GM06990 (cell line): ENCODE measurements around the gene FIG4.

Experiments used
- DNase-seq: peaks from one replicate; pipeline ENCODE4 v3.0.0-alpha.2; 2011; ENCODE audit not compliant: insufficient read length; ENCODE audit errors: extremely low read depth
- H3K27me3 ChIP-seq: replicated peaks from 2 replicates; pipeline ENCODE4 v1.6.0; 2011; ENCODE audit warnings: low read length; ENCODE audit not compliant: control insufficient read depth, insufficient read depth
- H3K36me3 ChIP-seq: 2 replicates; pipeline ENCODE4 v1.5.1; 2011; ENCODE audit warnings: low read length; ENCODE audit not compliant: control insufficient read depth, insufficient read depth
- H3K4me3 ChIP-seq: replicated peaks from 2 replicates; pipeline ENCODE4 v1.5.1; 2011; ENCODE audit warnings: low read depth, mild to moderate bottlenecking, control low read depth, low read length
- CTCF ChIP-seq: IDR thresholded peaks from 2 replicates; pipeline ENCODE4 v1.5.1; 2011; ENCODE audit warnings: low read length, control low read depth, mild to moderate bottlenecking, inconsistent platforms; ENCODE audit not compliant: insufficient read depth, poor library complexity, severe bottlenecking

FIG4 gene

GRCh38 chr6:109662192-109662591 is 28.9 kb upstream of the FIG4 start:
- Histone ChIP-seq H3K27me3 (no peaks in the 10 kb centered on the region), H3K36me3 (no peaks in the 10 kb centered on the region), H3K4me3 (no peak overlapping the region)
- DNase-seq: no peak
- no peak for TF ChIP-seq CTCF

- Histone ChIP-seq H3K4me3 (no peak overlapping the region), H3K36me3 (no peaks in the 10 kb centered on the region), H3K27me3 (no peaks in the 10 kb centered on the region)
- no peak for DNase-seq
- no peak for TF ChIP-seq CTCF
Measured at GRCh38 chr6:109669811-109670210, 21.3 kb upstream of the FIG4 start.

GRCh38 chr6:109671733-109672132 is 19.4 kb upstream of the FIG4 start:
- DNase-seq: no peak
- no peaks in the 10 kb centered on the region for H3K36me3 ChIP-seq
- no peak overlapping the region for H3K4me3 ChIP-seq
- H3K27me3 ChIP-seq: no peaks in the 10 kb centered on the region
- TF ChIP-seq CTCF: no peak

GRCh38 chr6:109672175-109672574 is 18.9 kb upstream of the FIG4 start:
- TF ChIP-seq CTCF: no peak
- DNase-seq: no peak
- Histone ChIP-seq H3K4me3 (no peak overlapping the region), H3K27me3 (no peaks in the 10 kb centered on the region), H3K36me3 (no peaks in the 10 kb centered on the region)

GRCh38 chr6:109672839-109673238 is 18.3 kb upstream of the FIG4 start:
- H3K36me3 ChIP-seq: no peaks in the 10 kb centered on the region
- no peak overlapping the region for H3K4me3 ChIP-seq
- no peaks in the 10 kb centered on the region for H3K27me3 ChIP-seq
- TF ChIP-seq CTCF: no peak
- no peak for DNase-seq

GRCh38 chr6:109676724-109677123 is 14.4 kb upstream of the FIG4 start:
- no peaks in the 10 kb centered on the region for H3K27me3 ChIP-seq
- TF ChIP-seq CTCF: no peak
- no peaks in the 10 kb centered on the region for H3K36me3 ChIP-seq
- H3K4me3 ChIP-seq: no peak overlapping the region
- DNase-seq: no peak
